Measurements from ENCODE around the gene PLEKHA4. TPM values are rescaled to one million over a fixed set of nuclear protein-coding genes. Genes with fewer than 3 reads are reported as not detected.

Gene PLEKHA4
- total and polyA plus RNA-seq, 2 of the 13 experiments (the other 11 are each of a cell fraction or from before 2014, with no cell fraction given) = 4.8 to 6.0 TPM

DNA sequence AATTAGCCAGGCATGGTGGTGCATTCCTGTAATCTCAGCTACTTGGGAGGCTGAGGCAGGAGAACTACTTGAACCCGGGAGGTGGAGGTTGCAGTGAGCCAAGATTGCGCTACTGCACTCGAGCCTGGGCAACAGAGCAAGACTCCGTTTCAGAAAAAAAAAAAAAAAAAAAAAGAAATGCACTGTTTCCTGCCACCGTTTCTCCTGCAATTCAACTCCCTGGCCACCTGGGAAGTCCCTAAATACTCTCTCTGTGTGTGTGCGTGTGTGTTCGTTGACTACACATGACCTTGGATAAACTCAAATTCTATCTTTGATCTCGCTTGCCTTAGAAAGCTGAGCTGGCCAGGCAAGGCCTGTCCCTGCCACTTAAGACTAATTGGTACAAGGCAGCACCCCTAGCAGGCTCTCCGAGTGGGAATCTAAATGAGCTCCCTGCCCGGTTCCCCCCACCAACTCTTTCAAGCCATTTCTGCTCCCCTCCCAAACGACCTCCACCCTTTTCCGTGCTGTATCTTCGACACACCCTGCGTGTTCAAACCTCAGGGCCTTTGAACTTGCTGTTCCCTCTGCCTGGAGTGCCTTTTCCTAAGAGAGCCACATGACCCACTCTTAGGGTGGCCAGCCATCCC, 52.4 kb downstream of the PLEKHA4 start (continued):
- TF ChIP-seq TBP (CRISPR knock-in tag; IDR thresholded peaks at IDR 0.05) = no peak
- TF ChIP-seq ZNF607 (CRISPR knock-in tag; IDR thresholded peaks at IDR 0.05; ENCODE audit: borderline replicate concordance) = no peak
- TF ChIP-seq ZNF232 (CRISPR knock-in tag; IDR thresholded peaks at IDR 0.05; ENCODE audit: borderline replicate concordance) = no peak
- TF ChIP-seq ZNF850 (CRISPR knock-in tag; conservative IDR thresholded peaks at IDR 0.05) = no peak
- no peak for TF ChIP-seq MAFK (conservative IDR thresholded peaks at IDR 0.05 in 1 of 2, IDR thresholded peaks at IDR 0.05 in 1 of 2; ENCODE audit: low read length in 2 of 2)
- TF ChIP-seq ARHGAP35 (CRISPR knock-in tag; IDR thresholded peaks at IDR 0.05; ENCODE audit: borderline replicate concordance) = no peak
- no peak for TF ChIP-seq SIN3B (IDR thresholded peaks at IDR 0.05; ENCODE audit: low read length)
- TF ChIP-seq KDM1A (CRISPR knock-in tag; IDR thresholded peaks at IDR 0.05) = peak; percentile 56; the same call in 1 of the 2 replicates
- TF ChIP-seq ZBTB43 (CRISPR knock-in tag; conservative IDR thresholded peaks at IDR 0.05) = no peak
- TF ChIP-seq BCL6 (CRISPR knock-in tag; IDR thresholded peaks at IDR 0.05) = peak; percentile 80
- TF ChIP-seq, protein P1, sequence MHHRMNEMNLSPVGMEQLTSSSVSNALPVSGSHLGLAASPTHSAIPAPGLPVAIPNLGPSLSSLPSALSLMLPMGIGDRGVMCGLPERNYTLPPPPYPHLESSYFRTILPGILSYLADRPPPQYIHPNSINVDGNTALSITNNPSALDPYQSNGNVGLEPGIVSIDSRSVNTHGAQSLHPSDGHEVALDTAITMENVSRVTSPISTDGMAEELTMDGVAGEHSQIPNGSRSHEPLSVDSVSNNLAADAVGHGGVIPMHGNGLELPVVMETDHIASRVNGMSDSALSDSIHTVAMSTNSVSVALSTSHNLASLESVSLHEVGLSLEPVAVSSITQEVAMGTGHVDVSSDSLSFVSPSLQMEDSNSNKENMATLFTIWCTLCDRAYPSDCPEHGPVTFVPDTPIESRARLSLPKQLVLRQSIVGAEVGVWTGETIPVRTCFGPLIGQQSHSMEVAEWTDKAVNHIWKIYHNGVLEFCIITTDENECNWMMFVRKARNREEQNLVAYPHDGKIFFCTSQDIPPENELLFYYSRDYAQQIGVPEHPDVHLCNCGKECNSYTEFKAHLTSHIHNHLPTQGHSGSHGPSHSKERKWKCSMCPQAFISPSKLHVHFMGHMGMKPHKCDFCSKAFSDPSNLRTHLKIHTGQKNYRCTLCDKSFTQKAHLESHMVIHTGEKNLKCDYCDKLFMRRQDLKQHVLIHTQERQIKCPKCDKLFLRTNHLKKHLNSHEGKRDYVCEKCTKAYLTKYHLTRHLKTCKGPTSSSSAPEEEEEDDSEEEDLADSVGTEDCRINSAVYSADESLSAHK (CRISPR knock-in tag; IDR thresholded peaks at IDR 0.05; ENCODE audit: borderline replicate concordance) = no peak
- TF ChIP-seq SAFB2 (CRISPR knock-in tag; IDR thresholded peaks at IDR 0.05; ENCODE audit: borderline replicate concordance, low read depth) = no peak
- TF ChIP-seq TMF1 (CRISPR knock-in tag; IDR thresholded peaks at IDR 0.05; ENCODE audit: low read depth) = no peak
- 0 out of 2 replicates have a peak, but pooled peaks have one; percentile 21 for TF ChIP-seq FOXP4 (CRISPR knock-in tag; IDR thresholded peaks at IDR 0.05)
- no peak for TF ChIP-seq CEBPB (IDR thresholded peaks at IDR 0.05; ENCODE audit: borderline replicate concordance, low read depth, low read length)
- no peak for TF ChIP-seq TARDBP (CRISPR knock-in tag; IDR thresholded peaks at IDR 0.05)
- TF ChIP-seq ZMYM2 (CRISPR knock-in tag; IDR thresholded peaks at IDR 0.05) = peak; percentile 71
- TF ChIP-seq ZNF121 (CRISPR knock-in tag; IDR thresholded peaks at IDR 0.05) = peak; percentile 98
- no peak for TF ChIP-seq ZNF331 (CRISPR knock-in tag; IDR thresholded peaks at IDR 0.05)
- no peak; the same call in 1 of the 2 replicates for TF ChIP-seq FOXP1 (IDR thresholded peaks at IDR 0.05)
- TF ChIP-seq FOXP1 (CRISPR knock-in tag; IDR thresholded peaks at IDR 0.05) = 0 out of 2 replicates have a peak, but pooled peaks have one; percentile 21
- TF ChIP-seq SNRNP70 (IDR thresholded peaks at IDR 0.05; ENCODE audit: low read depth, low read length) = no peak
- TF ChIP-seq DNMT3B (CRISPR knock-in tag; conservative IDR thresholded peaks at IDR 0.05) = no peak
- no peak for TF ChIP-seq GLMP (CRISPR knock-in tag; IDR thresholded peaks at IDR 0.05; ENCODE audit: borderline replicate concordance)
